HUES64 (cell line): Measurements from ENCODE around the gene SLC2A5.

ENCODE experiments used
- H3K27ac ChIP-seq: 2 replicates; pipeline ENCODE4 v1.7.0; 2013; ENCODE audit warnings: low read depth, low read length, inconsistent platforms
- H3K27me3 ChIP-seq: 2 replicates; pipeline ENCODE4 v1.6.1; 2013; ENCODE audit warnings: mild to moderate bottlenecking, low read length; ENCODE audit not compliant: insufficient read depth
- H3K36me3 ChIP-seq: 2 replicates; pipeline ENCODE4 v1.6.1; 2013; ENCODE audit warnings: mild to moderate bottlenecking, low read length; ENCODE audit not compliant: insufficient read depth
- H3K4me1 ChIP-seq: 2 replicates; pipeline ENCODE4 v1.6.1; 2013; ENCODE audit warnings: mild to moderate bottlenecking, low read length, moderate library complexity; ENCODE audit not compliant: insufficient read depth
- H3K4me3 ChIP-seq: 2 replicates; pipeline ENCODE4 v1.5.1; 2013; ENCODE audit warnings: mild to moderate bottlenecking, low read length, moderate library complexity
- H3K9ac ChIP-seq: 2 replicates; pipeline ENCODE4 v1.6.1; 2013; ENCODE audit warnings: mild to moderate bottlenecking, low read depth, low read length
- H3K9me3 ChIP-seq: 2 replicates; pipeline ENCODE4 v1.6.1; 2013; ENCODE audit warnings: low read depth, low read length; ENCODE audit not compliant: insufficient read depth
- WGBS: fragments of 150-250, 120-280 bp; methylation state at CpG from one replicate; pipeline ENCODE4 v1.1.7; 2013; ENCODE audit warnings: missing lambda C conversion rate; 5-methylcytosine and 5-hydroxymethylcytosine counted together

Gene SLC2A5

GRCh38 chr1:9059891-9060744, 9.3 kb downstream of the SLC2A5 start:
- Histone ChIP-seq H3K4me3 (no peak overlapping the region), H3K4me1 (no peaks in the 10 kb centered on the region), H3K27ac (no peak overlapping the region), H3K27me3 (no peaks in the 10 kb centered on the region), H3K9ac (no peak overlapping the region), H3K36me3 (no peaks in the 10 kb centered on the region), H3K9me3 (no peaks in the 10 kb centered on the region)
- 89% methylated on average over 4 of the region's 4 CpGs for WGBS

GRCh38 chr1:9058465-9058864, 11.0 kb downstream of the SLC2A5 start:
- Histone ChIP-seq H3K27me3 (no peaks in the 10 kb centered on the region), H3K4me3 (no peak overlapping the region), H3K4me1 (no peaks in the 10 kb centered on the region), H3K36me3 (no peaks in the 10 kb centered on the region), H3K9ac (no peak overlapping the region), H3K9me3 (no peaks in the 10 kb centered on the region), H3K27ac (no peak overlapping the region)
- 72% methylated on average over 2 of the region's 2 CpGs for WGBS

- Histone ChIP-seq H3K9ac (no peak overlapping the region), H3K27ac (no peak overlapping the region), H3K9me3 (no peaks in the 10 kb centered on the region), H3K4me3 (no peak overlapping the region), H3K4me1 (no peaks in the 10 kb centered on the region), H3K36me3 (no peaks in the 10 kb centered on the region), H3K27me3 (no peaks in the 10 kb centered on the region)
- 88% methylated on average over 10 of the region's 10 CpGs for WGBS
Measured at GRCh38 chr1:9057851-9058250, 11.6 kb downstream of the SLC2A5 start.

GRCh38 chr1:9052272-9053049, 17.0 kb downstream of the SLC2A5 start:
- peaks cover 14% of the 10 kb centered on the region for H3K4me1 ChIP-seq
- WGBS = 95% methylated on average over 2 of the region's 6 CpGs
- H3K27ac ChIP-seq = no peak overlapping the region
- H3K27me3 ChIP-seq = no peaks in the 10 kb centered on the region
- H3K4me3 ChIP-seq = no peak overlapping the region
- no peaks in the 10 kb centered on the region for H3K9me3 ChIP-seq
- H3K9ac ChIP-seq = no peak overlapping the region
- H3K36me3 ChIP-seq = no peaks in the 10 kb centered on the region

GRCh38 chr1:9051379-9051778, 18.1 kb downstream of the SLC2A5 start:
- Histone ChIP-seq H3K36me3 (no peaks in the 10 kb centered on the region), H3K27me3 (no peaks in the 10 kb centered on the region), H3K9me3 (no peaks in the 10 kb centered on the region), H3K9ac (no peak overlapping the region), H3K27ac (0 out of 2 replicates have a peak overlapping the region, but pooled peaks have one; percentile 18), H3K4me1 (peaks cover 14% of the 10 kb centered on the region), H3K4me3 (no peak overlapping the region)
- WGBS = 17% methylated on average over 1 of the region's 1 CpG

DNA sequence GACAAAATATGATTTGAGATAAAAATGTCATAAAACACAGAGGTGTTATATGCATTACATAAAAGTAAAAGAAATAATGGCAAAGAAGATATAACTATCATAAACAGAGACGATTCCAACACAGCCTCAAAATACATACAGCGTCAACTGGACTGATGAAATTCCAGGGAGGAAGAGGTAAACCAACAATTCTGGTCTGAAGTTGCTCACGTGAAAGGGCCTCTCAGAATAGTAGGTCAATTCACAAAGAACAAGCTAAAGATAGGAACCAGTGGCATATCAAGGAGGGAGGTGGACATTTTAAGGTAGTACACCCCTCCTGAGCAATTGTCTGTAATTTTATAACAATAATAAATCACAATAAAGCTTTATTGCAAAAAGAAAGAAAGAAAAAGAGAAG, 18.6 kb downstream of the SLC2A5 start:
- H3K27me3 ChIP-seq = 0 out of 2 replicates have a peak, but pooled peaks cover 1% of the 10 kb centered on the region
- H3K36me3 ChIP-seq = no peaks in the 10 kb centered on the region
- H3K9me3 ChIP-seq = no peaks in the 10 kb centered on the region
- no peak overlapping the region for H3K9ac ChIP-seq
- H3K4me1 ChIP-seq = peaks cover 14% of the 10 kb centered on the region
- 83% methylated on average over 3 of the region's 3 CpGs for WGBS
- H3K27ac ChIP-seq = 0 out of 2 replicates have a peak overlapping the region, but pooled peaks have one; percentile 18
- H3K4me3 ChIP-seq = no peak overlapping the region

DNA sequence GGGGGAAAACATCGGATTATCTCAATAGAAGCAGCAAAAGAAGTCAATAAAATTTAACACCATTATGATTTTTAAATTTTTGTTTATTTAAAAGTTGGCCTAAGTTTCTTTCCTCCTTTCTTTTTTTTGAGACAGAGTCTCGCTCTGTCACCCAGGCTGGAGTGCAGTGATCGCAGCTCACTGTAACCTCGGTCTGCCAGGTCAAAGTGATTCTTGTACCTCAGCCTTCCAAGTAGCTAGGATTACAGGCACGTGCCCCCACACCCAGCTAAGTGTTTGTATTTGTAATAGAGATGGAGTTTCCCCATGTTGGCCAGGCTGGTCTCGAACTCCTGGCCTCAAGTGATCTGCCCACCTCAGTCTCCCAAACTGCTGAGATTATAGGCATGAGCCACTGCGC, 20.9 kb downstream of the SLC2A5 start:
- Histone ChIP-seq H3K4me1 (peaks cover 14% of the 10 kb centered on the region), H3K9me3 (no peaks in the 10 kb centered on the region), H3K9ac (no peak overlapping the region), H3K36me3 (no peaks in the 10 kb centered on the region), H3K27me3 (0 out of 2 replicates have a peak, but pooled peaks cover 2% of the 10 kb centered on the region), H3K4me3 (no peak overlapping the region), H3K27ac (no peak overlapping the region)
- WGBS = 97% methylated on average over 6 of the region's 7 CpGs

- Histone ChIP-seq H3K9ac (no peak overlapping the region), H3K4me1 (peaks cover 14% of the 10 kb centered on the region), H3K9me3 (no peaks in the 10 kb centered on the region), H3K4me3 (no peak overlapping the region), H3K36me3 (no peaks in the 10 kb centered on the region), H3K27ac (no peak overlapping the region), H3K27me3 (0 out of 2 replicates have a peak, but pooled peaks cover 2% of the 10 kb centered on the region)
- 96% methylated on average over 2 of the region's 2 CpGs for WGBS
Measured at GRCh38 chr1:9047019-9047418, 22.4 kb downstream of the SLC2A5 start.

GRCh38 chr1:9045861-9046510, 23.4 kb downstream of the SLC2A5 start:
- no peak overlapping the region for H3K9ac ChIP-seq
- H3K9me3 ChIP-seq = no peaks in the 10 kb centered on the region
- peaks cover 7% of the 10 kb centered on the region; the same call in 1 of the 2 replicates for H3K4me1 ChIP-seq
- H3K4me3 ChIP-seq = no peak overlapping the region
- no peak overlapping the region for H3K27ac ChIP-seq
- 85% methylated on average over 6 of the region's 7 CpGs for WGBS
- H3K36me3 ChIP-seq = no peaks in the 10 kb centered on the region
- 0 out of 2 replicates have a peak, but pooled peaks cover 2% of the 10 kb centered on the region for H3K27me3 ChIP-seq

DNA sequence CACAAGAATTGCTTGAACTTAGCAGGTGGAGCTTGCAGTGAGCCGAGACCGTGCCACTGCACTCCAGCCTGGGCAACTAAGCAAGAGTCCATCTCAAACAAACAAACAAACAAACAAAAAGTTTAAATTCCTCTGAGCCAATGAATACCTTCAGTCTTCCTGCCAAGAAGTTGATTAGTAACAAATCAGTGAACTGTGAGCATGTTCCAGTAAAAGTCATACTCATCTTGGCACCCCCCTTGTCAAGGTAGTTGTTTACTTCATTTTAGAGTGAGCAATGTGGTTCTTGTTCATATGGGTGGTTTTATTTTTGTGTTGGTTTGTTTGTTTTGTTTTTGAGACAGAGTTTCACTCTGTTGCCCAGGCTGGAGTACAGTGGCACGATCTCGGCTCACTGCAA, 25.2 kb downstream of the SLC2A5 start:
- Histone ChIP-seq H3K4me3 (no peak overlapping the region), H3K4me1 (no peaks in the 10 kb centered on the region)

GRCh38 chr1:9042272-9042671, 27.2 kb downstream of the SLC2A5 start:
- Histone ChIP-seq H3K27me3 (0 out of 2 replicates have a peak, but pooled peaks cover 2% of the 10 kb centered on the region), H3K27ac (no peak overlapping the region), H3K4me1 (no peaks in the 10 kb centered on the region), H3K9ac (no peak overlapping the region), H3K9me3 (no peaks in the 10 kb centered on the region), H3K4me3 (no peak overlapping the region), H3K36me3 (no peaks in the 10 kb centered on the region)
- WGBS = 92% methylated on average over 5 of the region's 5 CpGs

More for the DNA sequence above, 25.2 kb downstream of the SLC2A5 start:
- no peaks in the 10 kb centered on the region for H3K36me3 ChIP-seq
- no peaks in the 10 kb centered on the region for H3K9me3 ChIP-seq
- 98% methylated on average over 4 of the region's 4 CpGs for WGBS
- H3K27ac ChIP-seq = no peak overlapping the region
- H3K27me3 ChIP-seq = 0 out of 2 replicates have a peak, but pooled peaks cover 2% of the 10 kb centered on the region
- no peak overlapping the region for H3K9ac ChIP-seq
